Activated naive CD8-positive, alpha-beta T cell treated with anti-CD3 and anti-CD28 coated beads, Interleukin-2, amount 10 ng/mL, durations not matched to agents 7 days and 5 days (primary cell): ENCODE data around the gene NCAPG2. TPM values are rescaled to one million over a fixed set of nuclear protein-coding genes. Genes with fewer than 3 reads are reported as not detected.
"Not testable (repeated sequence)": the region's sequence is repeated elsewhere in the genome, so short reads cannot be mapped to it uniquely, and the experiment has no call there.

Experiments
- ATAC-seq: fragments of 150-1000 bp; cut with Tn5 transposase; one replicate; pipeline ENCODE4 v1.10.0; 2021; ENCODE audit warnings: low read depth, moderate library complexity
- POLR2A ChIA-PET: fragments of 350-600 bp; sonication (Branson Sonifier 250); formaldehyde crosslinking; loops from one replicate; lab custom pipeline; 2021; ENCODE audit warnings: antibody characterized with exemption; lab: Charles Lee
- DNase-seq: peaks from one replicate; pipeline ENCODE4 v3.0.0; 2021
- H3K27ac Mint-ChIP-seq: one replicate; pipeline ENCODE4 v1.8.0; 2022; ENCODE audit warnings: mild to moderate bottlenecking, mixed read lengths
- H3K27me3 Mint-ChIP-seq: one replicate; pipeline ENCODE4 v1.8.0; 2022; ENCODE audit warnings: mild to moderate bottlenecking, moderate library complexity, mixed read lengths
- H3K36me3 Mint-ChIP-seq: one replicate; pipeline ENCODE4 v1.8.0; 2021; ENCODE audit warnings: mild to moderate bottlenecking, mixed read lengths
- H3K4me1 Mint-ChIP-seq: one replicate; pipeline ENCODE4 v1.8.0; 2021; ENCODE audit warnings: mixed read lengths
- H3K4me3 Mint-ChIP-seq: one replicate; pipeline ENCODE4 v1.8.0; 2022; ENCODE audit warnings: mild to moderate bottlenecking, moderate library complexity, mixed read lengths
- H3K9me3 Mint-ChIP-seq: one replicate; pipeline ENCODE4 v1.8.0; 2021; ENCODE audit warnings: mixed read lengths
- total RNA-seq, 2 experiments: library from RNA; stranded (reverse); gene quantifications; one replicate each; pipeline ENCODE4 v1.2.3, GENCODE V29; 2021

The NCAPG2 gene
- total RNA-seq, 2 experiments from 2014 or later, result 123 to 126 TPM

GRCh38 chr7:158648787-158649186, 55.8 kb downstream of the NCAPG2 start:
- Mint-ChIP-seq H3K27me3 (no peaks in the 10 kb centered on the region), H3K36me3 (peaks cover 51% of the 10 kb centered on the region), H3K4me3 (no peak overlapping the region), H3K27ac (no peak overlapping the region), H3K9me3 (no peaks in the 10 kb centered on the region), H3K4me1 (peaks cover 6% of the 10 kb centered on the region)
- DNase-seq (no peak), ATAC-seq (no peak)
- POLR2A ChIA-PET, result no interaction called here

- Mint-ChIP-seq H3K4me1 (peaks cover 6% of the 10 kb centered on the region), H3K27ac (peak overlapping the region; percentile 60), H3K36me3 (peaks cover 51% of the 10 kb centered on the region), H3K27me3 (no peaks in the 10 kb centered on the region), H3K9me3 (no peaks in the 10 kb centered on the region), H3K4me3 (no peak overlapping the region)
- POLR2A ChIA-PET, result no interaction called here
- ATAC-seq (no peak), DNase-seq (no peak)
Measured at GRCh38 chr7:158648168-158648567, 56.4 kb downstream of the NCAPG2 start.

DNA sequence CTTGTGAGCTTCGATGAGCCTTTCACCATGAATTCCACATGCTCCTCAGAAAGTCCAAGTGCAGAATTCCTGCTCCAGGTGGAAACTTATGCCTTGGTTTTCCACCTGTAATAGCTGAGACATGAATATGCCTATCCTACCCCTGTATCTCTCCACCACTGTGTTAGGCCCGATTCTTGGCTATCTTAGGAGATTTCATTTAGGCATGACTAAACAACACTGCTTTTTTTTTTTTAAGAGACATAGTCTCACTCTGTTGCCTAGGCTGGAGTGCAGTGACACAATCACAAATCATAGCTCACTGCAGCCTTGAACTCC, 57.2 kb downstream of the NCAPG2 start:
- Mint-ChIP-seq H3K4me3 (no peak overlapping the region), H3K36me3 (peaks cover 51% of the 10 kb centered on the region), H3K27ac (no peak overlapping the region), H3K27me3 (no peaks in the 10 kb centered on the region), H3K9me3 (no peaks in the 10 kb centered on the region), H3K4me1 (peaks cover 6% of the 10 kb centered on the region)
- ATAC-seq (no peak), DNase-seq (no peak)
- POLR2A ChIA-PET, result no interaction called here

GRCh38 chr7:158646766-158647474, 57.7 kb downstream of the NCAPG2 start:
- H3K36me3 Mint-ChIP-seq, result peaks cover 49% of the 10 kb centered on the region
- no peak for DNase-seq
- H3K27ac Mint-ChIP-seq, result no peak overlapping the region
- POLR2A ChIA-PET, result interaction anchor here (0.7 kb wide), 2 partner anchors 13 to 16 kb away, joined by 3 read pairs; no protein-coding TSS in a partner anchor
- no peaks in the 10 kb centered on the region for H3K9me3 Mint-ChIP-seq
- peaks cover 6% of the 10 kb centered on the region for H3K4me1 Mint-ChIP-seq
- ATAC-seq, result no peak
- no peaks in the 10 kb centered on the region for H3K27me3 Mint-ChIP-seq
- H3K4me3 Mint-ChIP-seq, result no peak overlapping the region

- ATAC-seq (no peak), DNase-seq (no peak)
- POLR2A ChIA-PET, result interaction anchor here (0.7 kb wide), 1 partner anchor 14 kb away, joined by 3 read pairs; no protein-coding TSS in a partner anchor
- H3K4me1 Mint-ChIP-seq, result peaks cover 6% of the 10 kb centered on the region
- no peaks in the 10 kb centered on the region for H3K27me3 Mint-ChIP-seq
- H3K4me3 Mint-ChIP-seq, result no peak overlapping the region
- peaks cover 51% of the 10 kb centered on the region for H3K36me3 Mint-ChIP-seq
- H3K9me3 Mint-ChIP-seq, result no peaks in the 10 kb centered on the region
- no peak overlapping the region for H3K27ac Mint-ChIP-seq
Measured at GRCh38 chr7:158645842-158646241, 58.8 kb downstream of the NCAPG2 start.

GRCh38 chr7:158642149-158642548, 62.5 kb downstream of the NCAPG2 start:
- POLR2A ChIA-PET, result no interaction called here
- no peaks in the 10 kb centered on the region for H3K9me3 Mint-ChIP-seq
- ATAC-seq, result no peak
- H3K27ac Mint-ChIP-seq, result no peak overlapping the region
- no peak for DNase-seq
- H3K36me3 Mint-ChIP-seq, result peaks cover 54% of the 10 kb centered on the region
- H3K4me1 Mint-ChIP-seq, result peaks cover 2% of the 10 kb centered on the region
- no peak overlapping the region for H3K4me3 Mint-ChIP-seq
- no peaks in the 10 kb centered on the region for H3K27me3 Mint-ChIP-seq

- Mint-ChIP-seq H3K9me3 (no peaks in the 10 kb centered on the region), H3K27ac (no peak overlapping the region), H3K27me3 (no peaks in the 10 kb centered on the region), H3K4me1 (no peaks in the 10 kb centered on the region), H3K36me3 (peaks cover 38% of the 10 kb centered on the region), H3K4me3 (no peak overlapping the region)
- no peak for ATAC-seq
- POLR2A ChIA-PET, result no interaction called here
- no peak for DNase-seq
Measured at GRCh38 chr7:158638001-158638400, 66.6 kb downstream of the NCAPG2 start.

DNA sequence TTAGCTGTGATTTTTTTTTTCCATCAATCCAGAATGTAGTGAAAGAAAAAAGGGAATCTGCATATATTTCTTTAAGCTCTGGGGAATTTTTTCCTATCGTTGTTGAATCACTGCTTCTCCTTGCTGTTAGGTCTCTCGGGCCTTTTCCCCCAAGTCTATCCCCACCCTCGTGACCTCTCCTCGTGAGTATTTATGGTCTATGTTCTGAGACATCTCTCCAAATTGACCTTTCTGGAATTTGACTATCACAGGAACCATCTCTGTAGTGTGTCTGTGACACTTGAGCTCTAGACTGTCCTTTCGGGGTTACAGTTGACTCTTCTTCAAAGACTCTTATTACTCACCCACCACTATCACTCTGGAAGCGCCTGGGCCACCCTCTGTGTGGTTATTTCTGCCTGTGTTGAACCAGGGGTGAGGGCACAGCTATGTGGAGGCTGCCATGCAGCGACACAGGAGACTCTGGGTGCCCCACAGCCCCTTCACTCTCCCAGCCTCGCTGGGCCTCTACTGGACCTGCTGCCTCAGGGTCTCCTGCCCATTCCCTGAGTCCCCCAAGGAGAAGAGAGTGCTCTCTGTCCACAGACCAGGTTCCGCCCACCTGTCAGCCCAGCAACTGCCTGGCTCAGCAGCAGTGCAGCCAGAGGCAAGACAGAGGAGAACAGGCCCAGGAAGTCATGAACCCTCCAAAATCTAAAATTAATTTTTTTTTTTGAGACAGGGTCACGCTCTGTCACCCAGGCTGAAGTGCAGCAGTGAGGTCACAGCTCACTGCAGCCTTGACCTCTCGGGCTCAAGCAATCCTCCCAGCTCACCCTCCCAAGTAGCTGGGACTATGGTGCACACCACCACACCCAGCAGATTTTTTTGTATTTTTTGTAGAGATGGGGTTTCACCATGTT, 71.3 kb downstream of the NCAPG2 start:
- Mint-ChIP-seq H3K4me1 (no peaks in the 10 kb centered on the region), H3K27me3 (no peaks in the 10 kb centered on the region), H3K4me3 (no peak overlapping the region), H3K36me3 (peaks cover 37% of the 10 kb centered on the region), H3K27ac (no peak overlapping the region), H3K9me3 (no peaks in the 10 kb centered on the region)
- DNase-seq, result no peak
- ATAC-seq, result no peak
- POLR2A ChIA-PET, result no interaction called here

GRCh38 chr7:158631574-158632195, 72.9 kb downstream of the NCAPG2 start:
- Mint-ChIP-seq H3K36me3 (peaks cover 40% of the 10 kb centered on the region), H3K9me3 (no peaks in the 10 kb centered on the region), H3K4me3 (no peak overlapping the region), H3K27me3 (no peaks in the 10 kb centered on the region), H3K27ac (no peak overlapping the region), H3K4me1 (no peaks in the 10 kb centered on the region)
- POLR2A ChIA-PET, result no interaction called here
- DNase-seq (no peak), ATAC-seq (no peak)

DNA sequence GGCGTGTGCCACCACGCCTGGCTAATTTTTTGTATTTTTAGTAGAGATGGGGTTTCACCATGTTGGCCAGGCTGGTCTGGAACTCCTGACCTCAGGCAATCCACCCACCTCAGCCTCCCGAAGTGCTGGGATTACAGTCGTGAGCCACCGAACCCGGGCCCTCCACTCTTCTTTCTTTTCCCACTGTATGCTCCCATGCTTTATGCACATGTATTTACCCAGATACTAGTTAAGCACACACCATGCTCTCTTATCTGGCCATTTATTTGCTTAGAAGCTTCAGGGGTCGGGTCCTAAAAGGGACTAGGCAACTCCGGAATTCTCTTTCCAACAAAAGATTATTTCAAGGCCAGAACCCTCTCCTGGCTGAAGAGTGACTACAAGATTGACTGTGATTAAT, 78.3 kb downstream of the NCAPG2 start:
- H3K9me3 Mint-ChIP-seq, H3K27ac Mint-ChIP-seq, H3K27me3 Mint-ChIP-seq, DNase-seq, ATAC-seq, POLR2A ChIA-PET, H3K4me3 Mint-ChIP-seq, H3K4me1 Mint-ChIP-seq: not testable (repeated sequence)
- peaks cover 46% of the 10 kb centered on the region for H3K36me3 Mint-ChIP-seq

DNA sequence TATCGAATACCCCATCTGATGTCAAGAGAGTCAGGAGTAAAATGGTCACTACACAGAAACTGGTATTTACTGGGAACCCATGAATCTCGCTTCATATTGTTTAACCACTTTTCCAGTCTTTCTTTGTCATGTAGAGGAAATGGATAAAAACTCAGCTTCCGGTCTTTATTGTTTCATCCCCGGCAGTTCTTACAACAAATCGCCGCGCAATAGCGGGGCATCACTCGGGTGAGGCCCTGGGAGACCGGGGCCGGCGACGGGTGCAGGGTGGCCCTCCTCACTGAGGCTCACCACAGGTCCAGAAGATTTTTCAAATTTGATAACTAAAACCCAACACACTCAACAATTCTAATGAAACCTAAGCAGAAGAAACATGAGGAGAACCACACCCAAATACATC, 81.4 kb downstream of the NCAPG2 start:
- Mint-ChIP-seq H3K9me3 (no peaks in the 10 kb centered on the region), H3K36me3 (peaks cover 32% of the 10 kb centered on the region), H3K4me3 (no peak overlapping the region), H3K27me3 (no peaks in the 10 kb centered on the region), H3K27ac (no peak overlapping the region), H3K4me1 (no peaks in the 10 kb centered on the region)
- DNase-seq (no peak), ATAC-seq (no peak)
- POLR2A ChIA-PET, result no interaction called here

GRCh38 chr7:158620839-158621441, 83.7 kb downstream of the NCAPG2 start:
- DNase-seq (no peak), ATAC-seq (no peak)
- Mint-ChIP-seq H3K4me3 (no peak overlapping the region), H3K27me3 (no peaks in the 10 kb centered on the region), H3K4me1 (peaks cover 3% of the 10 kb centered on the region), H3K27ac (no peak overlapping the region), H3K36me3 (peaks cover 33% of the 10 kb centered on the region), H3K9me3 (no peaks in the 10 kb centered on the region)
- POLR2A ChIA-PET, result no interaction called here

- peaks cover 33% of the 10 kb centered on the region for H3K36me3 Mint-ChIP-seq
- H3K4me1 Mint-ChIP-seq, result peaks cover 3% of the 10 kb centered on the region
- POLR2A ChIA-PET, result no interaction called here
- no peak overlapping the region for H3K4me3 Mint-ChIP-seq
- no peaks in the 10 kb centered on the region for H3K9me3 Mint-ChIP-seq
- ATAC-seq (no peak), DNase-seq (no peak)
- no peak overlapping the region for H3K27ac Mint-ChIP-seq
- no peaks in the 10 kb centered on the region for H3K27me3 Mint-ChIP-seq
Measured at GRCh38 chr7:158620418-158620817, 84.2 kb downstream of the NCAPG2 start.
